ENCODE measurements around the gene LAG3.

Gene LAG3

DNA sequence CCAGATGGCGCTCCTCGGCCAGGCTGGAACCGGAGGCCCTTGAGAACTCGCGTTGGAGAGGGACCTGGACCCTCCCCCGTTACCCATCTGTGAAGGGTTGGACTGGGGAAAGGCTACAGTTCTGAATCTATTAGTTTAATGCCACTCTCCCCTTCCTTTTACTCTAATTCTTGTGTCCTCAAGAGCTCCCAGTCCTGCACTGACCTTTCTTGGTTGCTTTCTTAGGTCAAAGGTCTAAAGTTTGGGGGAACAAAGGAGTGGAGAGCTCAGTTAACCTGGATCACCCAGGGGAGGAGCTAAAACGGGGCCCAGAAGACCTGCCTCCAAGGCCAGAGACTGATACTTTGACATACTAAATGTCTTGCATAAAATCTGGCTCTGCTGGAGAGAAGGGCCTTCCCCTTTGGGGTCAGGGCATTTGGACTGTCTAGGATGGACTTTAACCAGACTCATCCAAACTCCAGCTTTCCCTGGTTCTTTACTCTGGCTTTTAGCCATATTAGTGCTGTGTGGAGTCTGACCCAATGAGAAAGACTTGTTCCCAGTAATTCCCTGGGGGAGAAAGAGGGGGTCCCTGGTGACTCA lies 18.5 kb upstream of the LAG3 start:
- TF ChIP-seq, protein P1, sequence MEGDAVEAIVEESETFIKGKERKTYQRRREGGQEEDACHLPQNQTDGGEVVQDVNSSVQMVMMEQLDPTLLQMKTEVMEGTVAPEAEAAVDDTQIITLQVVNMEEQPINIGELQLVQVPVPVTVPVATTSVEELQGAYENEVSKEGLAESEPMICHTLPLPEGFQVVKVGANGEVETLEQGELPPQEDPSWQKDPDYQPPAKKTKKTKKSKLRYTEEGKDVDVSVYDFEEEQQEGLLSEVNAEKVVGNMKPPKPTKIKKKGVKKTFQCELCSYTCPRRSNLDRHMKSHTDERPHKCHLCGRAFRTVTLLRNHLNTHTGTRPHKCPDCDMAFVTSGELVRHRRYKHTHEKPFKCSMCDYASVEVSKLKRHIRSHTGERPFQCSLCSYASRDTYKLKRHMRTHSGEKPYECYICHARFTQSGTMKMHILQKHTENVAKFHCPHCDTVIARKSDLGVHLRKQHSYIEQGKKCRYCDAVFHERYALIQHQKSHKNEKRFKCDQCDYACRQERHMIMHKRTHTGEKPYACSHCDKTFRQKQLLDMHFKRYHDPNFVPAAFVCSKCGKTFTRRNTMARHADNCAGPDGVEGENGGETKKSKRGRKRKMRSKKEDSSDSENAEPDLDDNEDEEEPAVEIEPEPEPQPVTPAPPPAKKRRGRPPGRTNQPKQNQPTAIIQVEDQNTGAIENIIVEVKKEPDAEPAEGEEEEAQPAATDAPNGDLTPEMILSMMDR (IDR thresholded peaks at IDR 0.05; ENCODE audit: borderline replicate concordance, insufficient read depth, low read depth, low read length) = no peak; the same call in 1 of the 2 replicates
- H3K4me3 ChIP-seq (ENCODE audit: low read depth, low read length) = no peak overlapping the region

DNA sequence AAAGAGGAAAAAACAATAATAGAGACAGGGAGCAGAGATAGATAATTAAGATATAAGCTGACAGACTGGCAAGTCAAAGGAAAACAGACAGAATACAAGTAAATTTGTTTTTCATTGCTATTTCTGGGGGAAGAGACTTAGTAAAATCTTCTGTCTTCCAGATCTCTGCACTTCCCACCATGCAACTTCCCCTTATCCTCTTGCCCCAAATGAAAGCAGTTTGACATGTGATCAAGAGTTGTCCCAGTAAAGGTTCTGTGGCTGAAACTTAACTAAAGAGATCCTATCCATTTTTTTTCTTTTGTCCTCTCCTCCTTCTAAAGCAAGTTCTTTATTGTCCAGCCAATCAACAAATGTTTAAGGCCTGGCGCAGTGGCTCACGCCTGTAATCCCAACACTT lies 17.9 kb upstream of the LAG3 start:
- TF ChIP-seq, protein P1 (IDR thresholded peaks at IDR 0.05; ENCODE audit: borderline replicate concordance, insufficient read depth, low read depth, low read length) = no peak
- H3K4me3 ChIP-seq (ENCODE audit: low read depth, low read length) = no peak overlapping the region

DNA sequence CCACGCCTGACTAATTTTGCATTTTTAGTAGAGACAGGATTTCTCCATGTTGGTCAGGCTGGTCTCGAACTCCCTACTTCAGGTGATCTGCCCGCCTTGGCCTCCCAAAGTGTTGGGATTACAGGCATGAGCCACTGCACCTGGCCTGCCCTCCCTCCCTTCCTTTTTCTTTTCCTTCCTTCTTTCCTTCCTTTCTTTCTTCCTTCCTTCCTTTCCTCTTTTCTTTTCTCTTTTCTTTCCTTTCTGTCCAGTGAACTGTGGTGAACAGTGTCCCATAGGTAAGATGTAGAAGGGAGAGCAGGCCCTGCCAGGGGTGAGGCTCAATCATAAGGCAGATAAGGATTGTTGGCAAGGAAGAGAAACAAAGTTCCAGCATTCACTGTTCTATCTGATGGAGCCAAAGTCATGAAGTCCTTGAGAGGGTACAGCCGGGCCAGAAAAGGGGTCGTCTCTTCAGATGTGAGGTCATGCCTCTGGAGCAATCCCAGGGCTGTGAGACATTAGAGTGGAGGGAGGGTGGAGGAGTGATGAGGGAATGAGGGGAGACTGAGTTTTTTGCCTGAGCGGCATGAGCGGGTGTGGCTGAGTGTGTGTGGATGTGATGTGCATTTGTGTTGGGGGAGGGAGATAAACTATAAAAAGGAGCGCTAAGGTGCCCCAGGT lies 15.2 kb upstream of the LAG3 start:
- no peak overlapping the region for H3K4me3 ChIP-seq (ENCODE audit: low read depth, low read length)
- TF ChIP-seq, protein P1 (IDR thresholded peaks at IDR 0.05; ENCODE audit: borderline replicate concordance, insufficient read depth, low read depth, low read length) = no peak

DNA sequence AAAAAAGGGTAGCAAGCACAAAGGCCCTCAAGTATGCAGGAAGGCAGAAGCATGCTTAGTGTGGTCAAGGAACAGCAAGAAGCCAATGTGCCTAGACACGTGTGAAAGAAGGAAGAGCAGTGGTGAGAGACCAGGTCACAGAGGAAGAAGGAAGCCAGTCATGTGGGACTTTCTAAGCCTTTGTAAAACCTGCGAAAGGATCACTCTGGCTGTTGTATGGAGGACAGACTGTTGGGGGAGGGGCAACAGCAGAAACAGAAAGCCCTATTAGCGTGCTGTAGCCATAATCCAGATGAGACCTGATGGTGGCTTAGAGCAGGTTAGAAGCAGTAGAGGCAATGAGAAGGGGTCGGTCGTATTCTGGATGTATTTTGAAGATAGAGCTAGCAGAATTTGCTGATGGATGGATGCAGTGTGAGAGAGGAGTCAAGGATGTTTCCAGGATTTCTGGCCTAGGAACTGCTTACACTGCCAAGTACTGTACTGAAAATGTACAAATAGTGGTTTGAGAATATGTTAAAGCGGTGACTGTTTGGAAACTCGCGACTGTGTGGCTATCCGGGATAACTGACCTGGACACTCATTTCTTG lies 13.7 kb upstream of the LAG3 start:
- no peak overlapping the region for H3K4me3 ChIP-seq (ENCODE audit: low read depth, low read length)
- TF ChIP-seq, protein P1 (IDR thresholded peaks at IDR 0.05; ENCODE audit: borderline replicate concordance, insufficient read depth, low read depth, low read length) = no peak

DNA sequence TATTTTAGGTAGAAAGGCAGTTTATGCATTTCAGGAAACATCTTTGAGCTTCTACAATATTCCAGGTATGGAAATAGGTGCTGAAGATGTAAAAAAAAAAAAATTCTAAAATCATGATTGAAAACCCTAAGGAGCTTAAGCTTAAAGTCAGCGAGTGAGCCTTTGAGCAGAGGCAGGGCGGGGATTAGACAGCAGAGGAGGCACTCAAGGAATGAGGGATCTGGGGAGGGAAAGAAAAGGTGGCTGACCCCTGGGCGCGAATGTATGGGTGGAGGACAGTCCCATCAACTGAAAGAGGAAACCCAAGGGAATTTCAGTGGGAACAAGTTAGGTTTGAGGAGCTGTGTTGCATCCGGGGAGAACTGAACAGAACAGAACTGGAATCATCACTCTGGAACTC lies 12.6 kb upstream of the LAG3 start:
- no peak overlapping the region for H3K4me3 ChIP-seq (ENCODE audit: low read depth, low read length)
- TF ChIP-seq, protein P1 (IDR thresholded peaks at IDR 0.05; ENCODE audit: borderline replicate concordance, insufficient read depth, low read depth, low read length) = no peak

DNA sequence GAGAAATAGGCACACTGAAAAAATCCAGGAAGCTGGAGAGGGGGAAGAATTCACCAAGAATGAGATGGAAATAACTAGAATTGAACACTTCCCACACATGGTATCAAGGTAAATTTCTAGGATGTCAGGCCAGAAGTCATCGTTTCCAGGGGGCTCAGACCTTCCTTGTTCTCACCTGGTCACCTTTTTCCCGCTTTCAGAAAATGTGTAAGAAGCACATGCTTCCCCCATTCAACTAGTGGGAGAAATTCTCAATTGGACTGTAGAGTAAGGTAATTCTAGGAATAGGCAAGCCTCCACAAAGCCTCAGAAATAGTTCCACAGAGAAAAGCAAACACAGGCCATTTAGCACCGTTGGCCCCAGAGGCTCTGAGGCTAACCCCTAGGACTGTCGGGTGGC lies 8.9 kb upstream of the LAG3 start:
- no peak overlapping the region for H3K4me3 ChIP-seq (ENCODE audit: low read depth, low read length)

More for the DNA sequence above, 8.9 kb upstream of the LAG3 start:
- TF ChIP-seq, protein P1 (IDR thresholded peaks at IDR 0.05; ENCODE audit: borderline replicate concordance, insufficient read depth, low read depth, low read length) = no peak

All from GM12875 (cell line).